Colonic mucosa (tissue), 4 donors: ENCODE measurements around the gene ABLIM2. TPM values are rescaled to one million over a fixed set of nuclear protein-coding genes. Genes with fewer than 3 reads are reported as not detected.

Source experiments
- DNase-seq: peaks from one replicate; pipeline ENCODE4 v3.0.0-alpha.2; 2020
- H3K27ac ChIP-seq: fragments of 200-600 bp; one replicate; pipeline ENCODE4 v1.8.0; 2021
- H3K27me3 ChIP-seq: fragments of 200-600 bp; one replicate; pipeline ENCODE4 v1.8.0; 2021
- H3K36me3 ChIP-seq: fragments of 200-600 bp; one replicate; pipeline ENCODE4 v1.8.0; 2021
- H3K4me1 ChIP-seq: fragments of 200-600 bp; one replicate; pipeline ENCODE4 v1.8.0; 2021; ENCODE audit warnings: mild to moderate bottlenecking
- H3K4me3 ChIP-seq: fragments of 200-600 bp; one replicate; pipeline ENCODE4 v1.8.0; 2021
- H3K9ac ChIP-seq, 2 donors: one replicate each; pipeline ENCODE4 v1.7.0; 2013; ENCODE audit warnings: control low read depth in 2 of 2, low read depth in 2 of 2, low read length in 2 of 2
- H3K9me3 ChIP-seq: fragments of 200-600 bp; one replicate; pipeline ENCODE4 v1.8.0; 2021
- intact Hi-C: fragments of 100-400 bp; cut with DNase I; formaldehyde crosslinking; loops from one replicate; pipeline ENCODE4 v1.14.1; 2022
- total RNA-seq, 2 donors: library from RNA; stranded (reverse); fragmentation: NEBNext Ultra II Directional in 1 of 2; extraction: Animal tissue kit (Norgen Biotek cat#: 25700) in 1 of 2; gene quantifications; one replicate each; pipeline ENCODE4 v1.2.1, GENCODE V29; 2021
- TF ChIP-seq, protein P1 (sequence below): fragments of 200-600 bp; IDR thresholded peaks from one replicate; pipeline ENCODE4 v1.8.0; 2022; ENCODE audit warnings: antibody characterized with exemption, mild to moderate bottlenecking
- donor health status: healthy.
- donor health status: DM: no; HTN: no; CAD: no.
- donor health status: DM: no; HTN: no; CAD: no.

The ABLIM2 gene
- total RNA-seq, 2 donors from 2014 or later, result 11.1 to 11.5 TPM

- TF ChIP-seq, protein P1, sequence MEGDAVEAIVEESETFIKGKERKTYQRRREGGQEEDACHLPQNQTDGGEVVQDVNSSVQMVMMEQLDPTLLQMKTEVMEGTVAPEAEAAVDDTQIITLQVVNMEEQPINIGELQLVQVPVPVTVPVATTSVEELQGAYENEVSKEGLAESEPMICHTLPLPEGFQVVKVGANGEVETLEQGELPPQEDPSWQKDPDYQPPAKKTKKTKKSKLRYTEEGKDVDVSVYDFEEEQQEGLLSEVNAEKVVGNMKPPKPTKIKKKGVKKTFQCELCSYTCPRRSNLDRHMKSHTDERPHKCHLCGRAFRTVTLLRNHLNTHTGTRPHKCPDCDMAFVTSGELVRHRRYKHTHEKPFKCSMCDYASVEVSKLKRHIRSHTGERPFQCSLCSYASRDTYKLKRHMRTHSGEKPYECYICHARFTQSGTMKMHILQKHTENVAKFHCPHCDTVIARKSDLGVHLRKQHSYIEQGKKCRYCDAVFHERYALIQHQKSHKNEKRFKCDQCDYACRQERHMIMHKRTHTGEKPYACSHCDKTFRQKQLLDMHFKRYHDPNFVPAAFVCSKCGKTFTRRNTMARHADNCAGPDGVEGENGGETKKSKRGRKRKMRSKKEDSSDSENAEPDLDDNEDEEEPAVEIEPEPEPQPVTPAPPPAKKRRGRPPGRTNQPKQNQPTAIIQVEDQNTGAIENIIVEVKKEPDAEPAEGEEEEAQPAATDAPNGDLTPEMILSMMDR, result no peak
- H3K9ac ChIP-seq, result no peak overlapping the region
- DNase-seq, result no peak
- no peaks in the 10 kb centered on the region for H3K9me3 ChIP-seq
- H3K4me1 ChIP-seq, result peaks cover 4% of the 10 kb centered on the region
- no peak overlapping the region for H3K27ac ChIP-seq
- no peaks in the 10 kb centered on the region for H3K27me3 ChIP-seq
- no peaks in the 10 kb centered on the region for H3K36me3 ChIP-seq
- H3K4me3 ChIP-seq, result no peak overlapping the region
- intact Hi-C loops, result no loop called here
Measured at GRCh38 chr4:7955393-7955792, 203.2 kb downstream of the ABLIM2 start.

DNA sequence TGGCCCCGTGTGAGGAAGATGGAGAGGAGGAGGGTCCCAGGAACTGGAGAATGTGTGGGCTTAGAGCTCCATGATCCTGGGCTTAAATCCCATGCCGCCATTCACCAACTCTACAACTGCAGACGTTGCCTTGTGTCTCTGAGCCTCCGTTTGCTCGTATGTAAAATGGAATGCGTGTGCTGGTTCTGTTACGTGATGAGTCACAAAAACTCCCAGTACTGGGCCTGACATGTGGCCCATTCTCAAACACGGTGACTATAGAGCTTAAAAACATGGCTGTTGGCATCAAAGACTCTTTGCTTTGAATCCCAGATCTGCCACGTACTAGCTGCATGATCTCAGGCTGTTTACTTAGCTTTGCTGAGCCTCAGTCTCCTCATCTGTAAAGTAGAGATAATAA, 206.0 kb downstream of the ABLIM2 start:
- peaks cover 4% of the 10 kb centered on the region for H3K4me1 ChIP-seq
- no peaks in the 10 kb centered on the region for H3K9me3 ChIP-seq
- H3K27ac ChIP-seq, result no peak overlapping the region
- no peaks in the 10 kb centered on the region for H3K27me3 ChIP-seq
- H3K36me3 ChIP-seq, result no peaks in the 10 kb centered on the region
- intact Hi-C loops, result no loop called here
- TF ChIP-seq, protein P1, result no peak
- no peak for DNase-seq
- H3K4me3 ChIP-seq, result no peak overlapping the region
- no peak overlapping the region for H3K9ac ChIP-seq

GRCh38 chr4:7950301-7951092, 208.1 kb downstream of the ABLIM2 start:
- H3K27ac ChIP-seq, result no peak overlapping the region
- DNase-seq, result no peak
- H3K9me3 ChIP-seq, result no peaks in the 10 kb centered on the region
- intact Hi-C loops, result no loop called here
- TF ChIP-seq, protein P1, result no peak
- no peak overlapping the region for H3K9ac ChIP-seq
- no peaks in the 10 kb centered on the region for H3K36me3 ChIP-seq
- H3K4me1 ChIP-seq, result no peaks in the 10 kb centered on the region
- no peak overlapping the region for H3K4me3 ChIP-seq
- H3K27me3 ChIP-seq, result no peaks in the 10 kb centered on the region

DNA sequence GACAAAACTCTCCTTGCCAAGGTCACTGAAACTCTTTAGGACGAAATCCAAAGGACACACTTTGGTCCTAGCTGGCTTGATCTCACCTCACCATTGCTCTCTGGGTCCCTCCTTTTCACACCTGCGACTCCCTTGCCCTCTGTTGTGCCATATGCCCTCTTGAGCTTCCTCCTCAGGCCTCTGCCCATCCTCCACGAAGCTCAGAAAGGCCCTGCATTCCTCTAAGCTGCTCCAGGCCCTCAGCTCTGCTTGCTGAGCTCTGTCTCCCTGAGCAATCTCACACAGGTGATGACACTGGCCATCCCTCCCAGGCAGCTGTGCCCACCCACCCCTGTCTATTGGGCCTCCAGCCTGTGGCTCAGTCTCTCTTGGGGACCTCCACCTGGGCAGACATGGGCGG, 208.9 kb downstream of the ABLIM2 start:
- TF ChIP-seq, protein P1, result no peak
- no peaks in the 10 kb centered on the region for H3K36me3 ChIP-seq
- no peak overlapping the region for H3K9ac ChIP-seq
- intact Hi-C loops, result no loop called here
- H3K4me1 ChIP-seq, result no peaks in the 10 kb centered on the region
- no peaks in the 10 kb centered on the region for H3K27me3 ChIP-seq
- no peak overlapping the region for H3K4me3 ChIP-seq
- no peaks in the 10 kb centered on the region for H3K9me3 ChIP-seq
- no peak overlapping the region for H3K27ac ChIP-seq
- no peak for DNase-seq

GRCh38 chr4:7947927-7948326, 210.7 kb downstream of the ABLIM2 start:
- Histone ChIP-seq H3K9me3 (no peaks in the 10 kb centered on the region), H3K9ac (no peak overlapping the region), H3K4me1 (no peaks in the 10 kb centered on the region), H3K36me3 (no peaks in the 10 kb centered on the region), H3K27ac (no peak overlapping the region), H3K4me3 (no peak overlapping the region), H3K27me3 (no peaks in the 10 kb centered on the region)
- intact Hi-C loops, result no loop called here
- no peak for DNase-seq
- TF ChIP-seq, protein P1, result no peak
